NOMO-1 treated with dmso at 0.1 percent for 144 hours (cell line): ENCODE results near the gene EEF1AKMT1.

Source experiments
- DNase-seq: peaks from one replicate; lab custom pipeline; 2025; ENCODE audit not compliant: unreplicated experiment; lab: John Stamatoyannopoulos, UW

The EEF1AKMT1 gene

DNA sequence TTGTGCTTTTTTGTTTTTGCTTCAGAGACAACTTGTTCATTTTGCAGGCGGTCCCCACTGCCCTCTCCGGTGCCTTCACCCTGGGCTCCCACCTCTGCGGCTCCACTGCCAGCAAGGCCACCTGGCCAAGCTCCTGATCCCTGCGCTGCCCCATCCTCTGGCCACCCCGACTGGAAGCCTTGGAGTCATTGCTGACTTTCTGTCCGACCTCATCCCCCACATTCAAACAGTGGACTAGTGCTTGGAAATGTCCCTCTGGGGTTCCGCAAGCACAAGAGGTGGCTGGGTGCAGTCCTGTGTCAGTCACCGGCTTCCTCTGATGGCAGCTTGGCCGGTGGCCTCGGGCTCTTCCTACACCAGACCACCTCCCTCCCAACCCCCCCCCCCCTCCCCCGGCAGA, 53.3 kb downstream of the EEF1AKMT1 start:
- no peak for DNase-seq

DNA sequence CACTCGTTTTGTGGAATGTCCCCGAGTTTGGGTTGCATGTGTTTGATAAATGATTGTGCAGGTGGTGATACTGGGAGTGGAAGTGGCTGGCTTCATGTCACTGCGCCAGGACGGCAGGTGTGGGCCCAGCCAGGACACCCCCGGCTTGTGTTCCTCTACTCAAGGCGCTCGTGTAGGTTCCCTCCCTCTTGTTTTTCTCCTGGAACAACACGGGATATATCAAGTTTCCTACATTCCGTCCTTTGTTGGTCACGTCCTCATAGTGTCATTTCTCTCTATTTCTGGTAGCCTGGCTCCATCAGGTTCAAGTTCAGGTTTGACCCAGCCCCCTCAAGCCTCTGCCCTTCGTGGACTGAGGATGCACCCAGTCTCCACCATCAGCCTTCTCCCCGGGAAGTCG, 54.0 kb downstream of the EEF1AKMT1 start:
- DNase-seq = no peak

DNA sequence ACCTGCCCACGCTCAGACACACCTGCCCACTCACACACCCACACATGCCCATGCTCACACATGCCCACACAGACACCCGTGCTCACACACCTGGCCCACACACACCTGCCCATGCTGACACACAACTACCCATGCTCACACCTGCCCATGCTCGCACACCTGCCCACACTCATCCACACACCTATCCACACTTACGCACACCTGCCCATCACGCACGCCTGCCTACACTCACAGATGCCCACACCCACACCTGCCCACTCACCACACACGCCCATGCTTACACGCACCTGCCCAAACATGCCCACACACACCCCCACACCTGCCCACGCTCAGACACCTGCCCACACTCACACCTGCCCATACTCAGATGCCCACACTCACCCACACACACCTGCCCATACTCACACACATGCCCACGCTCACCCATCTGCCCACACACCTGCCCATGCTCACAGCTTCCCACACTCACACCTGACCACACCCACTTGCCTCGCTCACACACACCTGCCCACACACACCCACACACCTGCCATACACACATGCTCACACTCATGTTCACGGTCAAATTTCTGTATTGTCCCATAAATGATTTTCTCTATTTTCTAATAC, 54.7 kb downstream of the EEF1AKMT1 start:
- DNase-seq = no peak

DNA sequence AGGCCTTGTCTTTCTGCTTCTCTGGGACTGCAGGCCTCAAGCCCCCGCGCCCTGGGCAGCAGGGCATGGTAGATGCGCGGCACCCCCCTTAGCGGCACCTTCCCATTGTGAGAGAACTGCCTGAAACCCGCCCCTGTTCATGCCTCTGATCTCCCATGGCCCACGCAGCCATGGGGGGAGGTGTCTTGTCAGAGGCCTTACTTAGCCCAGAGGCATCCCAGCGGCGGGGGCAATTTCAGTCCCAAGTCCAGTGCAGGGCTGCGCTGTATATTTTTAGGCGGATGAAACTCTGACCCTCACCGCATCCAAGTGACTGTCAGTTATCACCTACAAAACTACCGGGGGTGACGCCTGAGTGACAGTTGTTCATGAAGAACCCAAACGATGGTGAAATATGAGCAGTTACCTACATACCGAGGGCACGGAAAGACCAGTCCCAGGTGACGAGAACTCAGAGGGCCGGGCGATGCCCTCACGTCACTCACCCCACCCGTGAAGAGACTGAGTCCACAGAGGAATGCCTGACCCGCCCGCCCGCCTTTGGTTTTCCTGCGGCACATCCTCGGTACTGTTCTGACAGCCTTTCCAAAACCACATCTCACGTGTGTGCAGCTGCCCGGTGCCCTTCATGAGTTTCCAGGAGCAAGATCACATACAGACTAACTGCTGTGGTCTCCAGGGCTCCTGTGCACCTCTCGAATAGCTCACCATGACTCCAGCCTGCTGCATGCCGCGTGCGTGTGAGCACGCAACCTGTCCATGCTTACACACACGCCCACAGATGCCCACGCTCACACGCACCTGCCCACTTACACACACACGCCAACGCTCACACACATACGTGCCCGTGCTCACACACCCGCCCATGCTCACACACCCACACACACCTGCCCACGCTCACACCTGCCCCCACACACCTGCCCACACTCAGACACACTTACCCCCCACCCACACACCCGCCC, 55.9 kb downstream of the EEF1AKMT1 start:
- no peak for DNase-seq

DNA sequence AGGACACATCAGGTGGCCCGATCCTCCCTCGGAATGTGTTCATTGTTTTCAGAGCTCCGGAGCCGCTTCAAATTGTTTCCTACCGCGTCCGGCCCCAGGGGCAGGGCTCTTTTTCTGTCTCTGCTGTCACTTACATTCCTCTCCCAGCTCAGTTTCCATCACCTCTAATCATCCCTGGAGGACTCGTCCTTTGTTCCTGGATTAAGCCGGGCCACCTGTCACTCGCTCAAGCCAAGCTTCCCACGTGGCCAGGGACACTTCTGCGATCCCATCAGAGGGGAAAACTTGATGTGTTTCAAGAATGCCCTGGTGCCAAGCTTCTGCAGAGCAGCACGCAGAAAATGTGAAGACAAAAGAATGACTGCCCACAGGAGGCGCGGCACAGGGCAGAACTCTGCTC, 56.8 kb downstream of the EEF1AKMT1 start:
- no peak for DNase-seq

DNA sequence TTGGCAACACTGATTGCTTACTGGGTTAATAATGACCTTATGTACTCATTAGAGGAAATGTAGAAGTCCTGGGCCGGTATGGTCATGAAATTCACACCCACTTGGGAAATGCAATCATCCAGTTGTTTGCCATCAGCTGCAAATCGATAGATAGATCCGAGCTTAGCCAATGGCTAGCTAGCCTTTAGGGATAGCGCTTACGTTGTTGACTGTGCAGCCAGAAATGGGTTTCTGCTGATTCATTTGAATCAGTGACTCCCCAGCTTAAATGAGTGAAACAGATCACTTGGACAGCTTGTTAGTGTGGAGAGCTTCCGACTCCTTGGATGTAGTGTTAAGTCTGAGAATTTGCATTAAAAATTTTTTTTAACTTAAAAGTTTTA, 58.4 kb downstream of the EEF1AKMT1 start:
- DNase-seq = no peak

DNA sequence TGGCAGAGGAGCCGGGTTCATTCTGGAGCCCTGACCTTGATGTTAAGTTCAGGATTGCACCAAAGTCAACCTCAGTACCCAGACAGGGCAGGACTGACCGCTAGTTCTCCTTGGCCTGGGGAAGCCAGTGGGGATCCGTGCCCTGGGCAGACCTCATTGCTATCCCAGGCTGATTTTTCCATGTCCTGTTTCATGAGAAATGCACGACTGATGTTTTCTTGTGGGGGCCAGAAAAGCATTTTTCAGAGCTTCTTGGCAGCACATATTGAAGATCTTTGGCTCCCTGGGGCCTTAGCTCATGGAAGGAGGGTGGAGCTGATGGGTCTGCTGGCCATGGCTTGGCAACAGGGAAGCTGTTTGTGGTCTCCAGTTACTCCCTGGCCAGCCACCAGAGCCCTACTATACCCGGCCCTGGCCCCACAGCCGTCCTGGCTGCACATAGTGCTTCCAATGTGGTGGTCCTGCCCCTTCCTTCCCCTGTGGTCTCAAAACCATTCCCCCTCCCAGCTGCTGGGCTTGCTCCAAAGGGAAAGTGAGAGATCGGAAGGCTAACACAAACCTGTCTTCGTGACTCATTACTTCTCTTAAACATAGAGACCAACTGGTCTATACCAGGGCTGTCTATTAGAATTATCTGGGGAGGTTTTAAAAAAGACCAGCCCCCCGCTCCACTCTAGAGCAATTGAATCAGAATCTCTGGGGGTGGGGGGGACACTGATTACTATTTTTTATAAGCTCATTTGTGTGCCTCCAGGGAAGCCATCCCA, 59.0 kb downstream of the EEF1AKMT1 start:
- DNase-seq = no peak

DNA sequence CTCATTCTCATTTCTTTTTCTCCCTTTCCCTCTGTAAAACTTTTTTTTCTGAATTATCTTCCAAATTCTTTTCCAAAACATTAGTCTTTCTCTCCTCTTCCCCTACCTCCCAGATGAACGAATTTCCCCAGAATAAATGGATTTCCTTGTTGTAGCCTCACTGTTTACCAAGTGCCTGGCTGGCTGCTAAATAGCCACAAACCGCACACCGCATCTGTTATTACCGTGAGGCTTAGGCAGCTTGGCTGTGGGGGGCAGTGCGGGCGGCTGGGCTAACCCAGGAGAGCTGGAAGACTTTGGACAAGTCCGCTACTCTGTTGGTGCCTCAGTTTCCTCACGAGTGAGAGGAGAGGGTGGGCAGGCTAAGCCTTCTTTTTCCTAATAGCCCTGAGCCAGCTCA, 59.6 kb downstream of the EEF1AKMT1 start:
- DNase-seq = no peak

DNA sequence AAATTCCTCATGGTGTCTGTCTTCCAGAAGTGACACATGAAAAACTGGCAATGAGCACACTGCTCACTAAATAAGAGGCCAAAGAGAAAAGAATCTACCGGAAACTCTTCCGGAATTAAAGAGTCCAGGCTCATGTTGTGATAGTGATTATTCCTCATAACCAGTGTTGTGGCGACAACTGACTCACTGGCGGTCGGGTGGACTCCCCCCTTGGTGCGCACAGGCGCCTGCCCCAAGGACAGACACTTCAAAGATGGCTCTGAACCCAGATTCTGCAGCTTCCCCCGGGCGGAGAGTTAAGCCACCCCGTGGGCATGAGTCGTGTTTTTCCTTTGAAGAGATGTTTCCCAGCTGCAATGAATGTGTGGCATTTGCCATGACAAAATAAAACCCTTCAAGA, 60.0 kb downstream of the EEF1AKMT1 start:
- no peak for DNase-seq

DNA sequence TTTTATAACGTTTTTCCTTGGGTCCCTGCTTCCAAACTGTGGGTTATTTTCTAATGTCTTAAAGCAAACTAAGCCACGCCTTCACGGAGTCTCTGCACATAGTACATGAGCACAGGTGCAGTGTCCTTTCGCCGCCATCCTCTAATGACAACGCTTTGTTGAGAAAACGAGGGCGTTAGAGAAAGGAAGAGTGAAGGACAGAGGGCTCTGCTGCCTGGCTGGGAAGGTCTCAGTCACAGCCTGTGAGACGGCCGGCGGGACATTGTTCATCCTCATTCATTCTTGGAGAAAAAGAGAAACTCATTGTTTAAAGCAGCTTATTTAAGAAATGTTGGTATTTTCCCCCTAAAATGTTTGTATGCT, 60.8 kb downstream of the EEF1AKMT1 start:
- no peak for DNase-seq

DNA sequence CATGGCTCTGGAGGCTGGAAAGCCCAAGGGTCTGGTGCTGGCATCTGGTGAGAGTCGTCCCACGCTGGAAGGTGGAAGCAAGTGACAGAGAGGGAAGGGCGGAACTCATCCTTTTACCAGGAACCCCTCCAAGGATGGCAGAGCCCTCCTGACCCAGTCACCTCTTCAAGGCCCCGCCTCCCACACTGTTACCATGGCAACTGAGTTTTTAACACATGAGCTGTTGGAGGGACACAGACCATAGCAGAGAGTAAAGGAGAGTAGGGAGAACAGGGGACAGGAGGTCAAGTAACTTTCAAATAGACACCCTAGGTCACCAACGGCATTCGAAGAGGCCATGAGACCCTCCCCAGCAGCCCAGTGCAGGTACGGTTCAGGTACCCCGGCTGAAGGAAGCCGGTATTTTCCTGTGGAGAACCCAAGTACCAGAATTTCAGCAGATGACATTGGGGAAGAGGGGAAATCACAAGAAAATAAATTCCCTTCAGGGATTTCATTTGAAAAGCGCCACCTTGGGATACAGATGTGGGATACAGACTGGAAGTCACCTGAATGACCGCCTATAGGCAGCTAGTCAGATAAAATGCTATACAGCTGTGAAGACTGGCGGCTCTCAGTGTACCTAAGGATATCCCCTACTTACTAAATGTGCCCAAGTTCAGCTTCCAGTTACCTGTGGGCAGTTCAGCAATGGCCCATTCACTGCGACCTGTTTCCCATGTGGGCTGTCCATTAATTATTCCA, 62.3 kb downstream of the EEF1AKMT1 start:
- no peak for DNase-seq

DNA sequence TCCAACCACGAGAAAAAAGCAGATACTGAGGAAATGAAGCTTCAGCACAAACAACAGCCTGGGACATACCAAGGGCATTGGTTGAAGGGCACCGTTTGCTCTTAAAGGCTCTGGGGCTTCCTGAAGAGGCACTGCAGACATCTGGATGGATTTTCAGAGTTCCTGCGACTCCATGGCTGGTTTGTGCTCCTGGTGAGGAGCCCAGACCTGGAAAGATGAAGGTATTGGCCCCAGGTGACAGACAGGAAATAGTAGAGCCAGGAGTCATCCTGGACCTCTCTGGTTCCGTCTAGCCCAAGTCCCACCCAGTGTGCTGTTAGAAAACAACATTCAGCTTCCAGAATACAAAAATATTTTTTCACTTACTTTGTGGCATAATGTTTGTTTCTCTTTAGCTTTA, 64.0 kb downstream of the EEF1AKMT1 start:
- no peak for DNase-seq

DNA sequence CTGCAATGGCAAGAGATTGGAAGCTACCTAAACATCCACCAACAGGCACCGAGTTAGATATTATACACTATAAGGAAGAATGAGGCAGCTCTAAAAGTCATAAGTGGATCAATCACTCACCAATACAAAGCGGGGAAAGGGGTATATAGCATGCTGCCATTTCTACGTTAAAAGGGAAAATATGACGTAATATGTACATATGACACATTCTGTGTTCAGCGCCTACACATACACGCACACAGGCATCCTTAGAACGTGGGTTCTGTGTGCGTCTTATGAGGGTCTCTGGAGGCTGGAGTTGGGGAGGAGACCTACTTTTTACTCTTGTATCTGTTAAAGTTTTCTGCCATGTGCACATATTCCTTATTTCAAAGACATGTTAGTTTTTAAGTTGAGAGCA, 64.4 kb downstream of the EEF1AKMT1 start:
- DNase-seq = no peak

DNA sequence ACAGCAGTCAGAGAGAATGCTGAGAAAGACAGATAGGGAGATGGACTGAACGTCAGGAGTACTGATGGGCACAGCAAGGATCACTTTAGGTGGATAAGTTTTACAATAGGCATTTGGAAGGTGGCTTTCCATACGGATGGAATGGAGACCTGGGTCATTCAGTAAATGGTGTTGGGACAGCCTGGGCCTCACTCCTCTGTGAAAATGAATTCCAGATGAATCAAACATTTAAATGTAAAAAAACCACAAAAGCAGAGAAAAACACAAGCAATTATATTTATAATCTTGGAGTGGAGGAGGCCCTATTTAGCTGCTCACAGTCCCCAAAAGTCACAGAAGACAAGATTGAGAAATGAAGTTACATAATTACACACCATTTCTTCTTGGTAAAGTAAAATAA, 65.5 kb downstream of the EEF1AKMT1 start:
- DNase-seq = no peak

DNA sequence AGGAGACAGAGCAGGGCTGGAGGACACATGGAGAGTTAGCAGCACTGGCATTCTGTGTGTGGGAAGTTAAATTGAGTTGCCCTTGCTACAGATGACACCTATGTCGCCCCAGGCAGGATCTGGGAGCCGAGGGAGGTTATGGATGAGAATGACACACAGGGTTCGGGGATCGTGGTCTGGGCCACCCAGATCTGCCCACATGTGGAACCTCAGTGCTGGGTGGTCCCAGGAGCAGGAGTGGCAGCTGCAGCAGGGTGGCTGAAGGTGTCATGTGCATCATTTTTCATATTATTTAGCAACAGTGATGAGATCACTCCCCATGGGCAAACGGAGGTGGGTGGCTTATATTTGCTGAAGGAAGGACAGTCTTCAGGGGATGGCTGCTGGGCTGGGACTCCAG, 67.1 kb downstream of the EEF1AKMT1 start:
- DNase-seq = no peak

DNA sequence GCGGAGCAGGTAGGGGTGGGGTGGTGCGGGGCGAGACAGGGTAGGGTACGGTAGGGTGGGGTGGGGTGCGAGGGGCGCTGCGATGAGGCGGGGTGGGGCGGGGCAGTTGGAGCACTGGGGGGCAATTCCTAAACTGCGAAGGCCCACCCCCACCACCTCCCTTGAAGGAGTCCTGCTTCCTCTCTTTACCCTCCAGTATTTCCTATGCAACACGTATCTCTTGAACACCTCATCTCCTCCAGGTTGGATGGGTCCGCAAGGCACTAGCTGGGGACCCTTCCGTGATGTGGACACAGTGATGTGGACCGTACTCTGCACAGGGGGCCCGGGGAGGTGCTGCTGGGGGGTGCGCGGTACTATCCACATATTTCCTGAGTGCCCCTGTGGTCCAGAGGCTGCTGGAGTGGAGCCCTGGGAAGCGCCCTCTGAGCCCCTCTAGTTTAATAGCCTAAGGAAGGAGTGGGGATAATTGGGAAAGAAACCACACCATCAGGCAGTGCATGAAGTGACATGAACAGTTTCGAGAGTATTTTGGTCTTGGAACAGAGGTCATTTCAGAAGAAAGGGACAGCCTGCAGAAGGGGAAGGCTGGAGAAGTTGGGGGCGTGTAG, 69.2 kb downstream of the EEF1AKMT1 start:
- no peak for DNase-seq

DNA sequence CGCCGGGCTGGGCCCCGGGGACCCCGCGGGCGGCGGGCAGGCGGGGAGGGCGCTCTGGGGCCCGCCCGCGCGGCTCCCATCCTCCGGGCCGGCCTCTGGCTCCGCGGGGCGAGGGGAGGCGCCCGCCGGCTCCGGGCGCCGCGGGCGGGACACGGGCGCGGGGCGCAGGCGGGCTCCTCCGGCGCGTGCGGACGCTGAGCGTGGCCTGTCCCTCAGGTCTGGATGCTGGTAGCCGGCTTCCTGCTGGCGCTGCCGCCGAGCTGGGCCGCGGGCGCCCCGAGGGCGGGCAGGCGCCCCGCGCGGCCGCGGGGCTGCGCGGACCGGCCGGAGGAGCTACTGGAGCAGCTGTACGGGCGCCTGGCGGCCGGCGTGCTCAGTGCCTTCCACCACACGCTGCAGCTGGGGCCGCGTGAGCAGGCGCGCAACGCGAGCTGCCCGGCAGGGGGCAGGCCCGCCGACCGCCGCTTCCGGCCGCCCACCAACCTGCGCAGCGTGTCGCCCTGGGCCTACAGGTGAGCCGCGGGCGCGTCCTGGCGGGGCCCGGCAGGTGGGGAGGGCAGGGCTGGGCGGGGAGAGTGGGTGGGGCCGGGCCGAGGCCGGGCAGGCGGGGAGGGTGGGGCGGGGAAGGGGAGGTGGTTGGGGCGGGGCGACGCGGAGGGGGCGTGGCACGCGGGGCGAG, 69.8 kb downstream of the EEF1AKMT1 start:
- DNase-seq = peak; percentile 89

DNA sequence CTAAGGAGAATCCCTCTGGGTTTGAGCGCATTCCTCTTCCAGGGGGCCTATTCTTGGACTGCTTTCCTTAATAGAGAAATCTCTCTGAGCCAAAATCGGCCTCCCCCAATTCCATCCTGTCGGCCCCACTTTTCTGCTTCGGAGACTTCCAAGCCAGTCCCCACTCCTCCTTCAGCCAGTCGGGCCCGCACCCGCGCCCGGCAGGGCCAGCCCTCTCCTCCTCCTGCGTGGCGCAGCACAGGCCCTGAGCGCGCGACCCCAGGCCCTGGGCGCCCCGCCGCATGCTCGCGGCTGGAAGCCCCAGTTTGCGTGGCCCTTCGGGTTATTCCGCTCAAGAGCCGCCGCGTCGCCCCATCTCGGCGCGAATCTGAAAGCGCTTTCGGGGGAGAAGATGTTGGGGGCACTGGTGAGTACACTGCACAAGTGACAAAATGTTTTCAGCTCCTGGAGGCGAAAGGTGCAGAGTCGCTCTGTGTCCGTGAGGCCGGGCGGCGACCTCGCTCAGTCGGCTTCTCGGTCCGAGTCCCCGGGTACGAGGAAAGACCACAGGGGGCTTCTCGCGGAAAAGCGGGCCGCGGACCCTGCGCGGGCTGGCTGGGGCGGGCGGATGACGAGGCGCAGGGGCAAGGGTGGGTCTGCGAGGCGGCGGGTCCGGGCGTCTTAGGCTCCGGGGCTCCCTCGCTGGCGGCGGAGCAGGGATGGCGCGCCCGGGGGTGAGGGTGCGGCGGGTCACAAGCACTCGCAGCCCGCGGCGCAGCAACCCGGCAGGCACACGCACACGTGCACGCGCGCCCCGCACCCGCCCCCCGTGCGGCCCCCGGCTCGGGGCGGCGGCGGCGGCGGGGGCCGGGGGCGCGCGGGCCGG, 70.6 kb downstream of the EEF1AKMT1 start, which contains the start of gene IL17D:
IL17D (plus strand) TSS at position 785 of the 865 bp plus-strand sequence. CDS start 303 bp downstream, outside the sequence.
- DNase-seq = peak; percentile 29

DNA sequence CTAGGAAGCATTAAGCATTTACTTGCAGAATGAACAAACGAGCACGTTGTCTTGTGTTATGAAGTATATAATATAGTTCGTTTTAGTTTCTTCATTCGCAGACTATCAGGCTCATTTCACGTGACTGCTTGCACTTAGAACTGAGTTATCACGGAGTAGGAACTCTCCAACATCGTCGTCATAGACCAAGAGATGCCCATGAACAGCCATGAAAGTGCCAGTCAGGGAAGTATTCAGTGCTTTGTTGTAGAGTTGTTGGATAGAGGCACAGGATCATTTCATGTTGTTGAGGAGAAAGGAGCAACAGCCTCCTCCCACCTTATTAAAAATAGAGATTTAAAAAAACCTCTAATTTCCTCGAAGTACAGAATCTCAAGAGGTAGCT, 71.2 kb downstream of the EEF1AKMT1 start:
- no peak for DNase-seq
